Muscle layer of colon (tissue), 2 donors: Measurements from ENCODE around the gene SMAD7.

Experiments used
- H3K27ac ChIP-seq: one replicate; pipeline ENCODE4 v1.7.0; 2013; ENCODE audit warnings: low read depth, mild to moderate bottlenecking, low read length, moderate library complexity
- H3K27me3 ChIP-seq, 2 donors: one replicate each; pipeline ENCODE4 v1.7.0; 2013; ENCODE audit warnings: low read length in 2 of 2, mild to moderate bottlenecking in 2 of 2; ENCODE audit not compliant: insufficient read depth in 2 of 2, control insufficient read depth in 1 of 2
- H3K36me3 ChIP-seq: one replicate; pipeline ENCODE4 v1.7.0; 2013; ENCODE audit warnings: mild to moderate bottlenecking, low read length; ENCODE audit not compliant: insufficient read depth
- H3K4me1 ChIP-seq: one replicate; pipeline ENCODE4 v1.7.0; 2013; ENCODE audit warnings: mild to moderate bottlenecking, low read length; ENCODE audit not compliant: insufficient read depth
- H3K4me3 ChIP-seq, 2 donors: one replicate each; pipeline ENCODE4 v1.7.0; 2013; ENCODE audit warnings: low read length in 2 of 2, low read depth in 1 of 2, mild to moderate bottlenecking in 1 of 2, moderate library complexity in 1 of 2
- H3K9ac ChIP-seq: one replicate; pipeline ENCODE4 v1.7.0; 2013; ENCODE audit warnings: low read length
- H3K9me3 ChIP-seq: one replicate; pipeline ENCODE4 v1.7.0; 2013; ENCODE audit warnings: mild to moderate bottlenecking, low read length
- donor health status: abdominal sarcoma.
- donor health status: Adenocarcinoma of cecum.

Gene SMAD7

DNA sequence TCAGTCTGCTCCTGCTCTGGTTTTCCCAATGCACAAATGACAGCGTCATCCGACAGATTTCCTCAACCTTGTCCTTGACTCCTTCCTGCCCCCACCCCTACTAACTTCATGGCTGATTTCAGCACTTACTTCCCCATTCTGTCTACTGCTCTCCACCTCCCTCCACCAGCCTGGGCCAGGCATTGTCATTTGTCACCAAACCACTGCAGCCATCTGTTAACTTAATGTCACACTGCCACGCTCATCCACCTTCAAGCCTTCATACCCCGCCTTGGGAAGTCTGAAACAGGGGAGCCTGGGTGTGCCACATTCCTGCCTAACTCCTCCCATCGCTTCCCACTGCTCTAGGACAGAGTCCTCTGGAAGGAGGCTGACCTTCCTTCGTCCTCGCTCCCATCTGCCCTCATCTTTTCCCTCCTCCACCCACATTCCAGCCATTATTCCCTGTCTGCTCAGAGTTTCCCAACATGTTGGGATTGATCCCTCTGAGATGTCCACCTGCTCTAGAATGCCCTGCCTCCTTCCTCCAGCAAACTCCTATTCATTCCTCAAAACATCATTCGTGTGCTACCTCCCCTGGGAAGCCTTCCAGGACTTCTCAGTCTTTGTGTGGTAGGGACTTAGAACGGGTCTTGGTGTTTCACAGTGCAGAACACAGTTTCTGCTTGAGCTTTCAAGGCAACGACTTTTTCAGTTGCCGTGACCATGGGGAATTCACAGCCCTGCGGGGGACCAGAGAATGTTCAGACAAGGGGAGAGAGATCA is 42.2 kb upstream of the SMAD7 start:
- Histone ChIP-seq H3K36me3 (no peaks in the 10 kb centered on the region), H3K9ac (no peak overlapping the region), H3K27ac (no peak overlapping the region), H3K27me3 (no peaks in the 10 kb centered on the region), H3K4me1 (peaks cover 35% of the 10 kb centered on the region), H3K4me3 (no peak overlapping the region), H3K9me3 (no peaks in the 10 kb centered on the region)

DNA sequence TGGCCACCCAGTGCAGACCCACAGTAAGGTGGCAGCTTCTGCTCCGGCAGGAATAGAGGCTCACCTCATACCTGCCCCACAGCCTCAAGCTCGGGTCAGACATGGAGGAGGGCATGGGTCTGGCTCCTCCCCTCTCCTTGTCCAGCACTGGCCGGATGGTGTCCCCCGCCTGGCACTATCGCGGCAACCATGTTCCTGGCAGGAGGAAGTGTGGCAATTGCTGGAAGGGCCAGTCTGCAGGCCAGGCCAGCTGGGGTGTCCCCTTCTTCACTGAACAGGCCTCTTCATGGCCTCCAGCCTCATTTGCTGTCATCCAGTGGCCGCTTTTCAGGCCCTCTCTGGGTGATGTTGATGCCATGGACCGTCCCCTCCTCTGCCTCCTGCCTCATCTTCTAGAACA is 41.4 kb upstream of the SMAD7 start:
- Histone ChIP-seq H3K27me3 (no peaks in the 10 kb centered on the region), H3K4me1 (peaks cover 26% of the 10 kb centered on the region), H3K9me3 (no peaks in the 10 kb centered on the region), H3K9ac (no peak overlapping the region), H3K27ac (no peak overlapping the region), H3K36me3 (no peaks in the 10 kb centered on the region), H3K4me3 (no peak overlapping the region)

DNA sequence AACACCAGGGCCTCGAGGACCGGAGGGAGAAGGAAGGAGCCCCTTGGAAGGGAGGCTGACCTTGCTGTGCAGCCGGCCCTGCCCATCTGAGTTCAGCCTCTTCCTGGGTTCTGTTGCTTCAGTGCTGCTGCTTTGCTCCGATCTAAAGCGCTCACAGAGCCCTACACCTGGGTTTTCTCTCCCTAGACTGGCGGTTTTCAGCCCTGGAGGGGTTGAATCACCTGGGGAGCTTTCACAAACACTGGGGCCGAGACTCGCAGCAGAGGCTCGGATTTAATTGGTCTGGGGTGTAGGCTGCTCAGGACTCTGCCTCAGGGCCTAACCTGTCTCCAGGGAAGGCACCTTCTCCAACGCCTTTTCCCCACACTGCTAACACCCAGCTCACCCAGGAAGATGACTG is 40.9 kb upstream of the SMAD7 start:
- H3K4me1 ChIP-seq: peaks cover 22% of the 10 kb centered on the region

DNA sequence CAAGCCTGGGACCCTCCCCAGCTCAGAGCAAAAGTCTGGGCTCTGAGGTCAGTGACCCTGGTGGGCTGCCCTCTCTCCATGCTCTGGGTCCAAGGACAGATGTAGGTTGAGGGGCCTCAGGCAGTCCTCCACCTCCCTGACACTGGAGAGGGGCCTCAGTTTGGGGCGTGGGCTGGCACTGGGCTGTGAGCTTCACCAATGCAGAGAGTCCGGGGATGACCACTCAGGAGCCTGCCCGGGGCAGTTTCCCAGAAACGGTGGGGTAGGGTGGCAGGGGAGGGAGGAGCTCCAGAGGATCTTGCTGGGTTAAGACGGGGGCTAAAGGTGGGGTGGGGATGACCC is 40.5 kb upstream of the SMAD7 start:
- Histone ChIP-seq H3K27me3 (no peaks in the 10 kb centered on the region), H3K36me3 (no peaks in the 10 kb centered on the region), H3K4me1 (peaks cover 21% of the 10 kb centered on the region), H3K27ac (no peak overlapping the region), H3K4me3 (no peak overlapping the region), H3K9ac (no peak overlapping the region), H3K9me3 (no peaks in the 10 kb centered on the region)

More for the DNA sequence above, 40.9 kb upstream of the SMAD7 start:
- Histone ChIP-seq H3K27ac (no peak overlapping the region), H3K9ac (no peak overlapping the region), H3K9me3 (no peaks in the 10 kb centered on the region), H3K4me3 (no peak overlapping the region), H3K36me3 (no peaks in the 10 kb centered on the region), H3K27me3 (no peaks in the 10 kb centered on the region)

DNA sequence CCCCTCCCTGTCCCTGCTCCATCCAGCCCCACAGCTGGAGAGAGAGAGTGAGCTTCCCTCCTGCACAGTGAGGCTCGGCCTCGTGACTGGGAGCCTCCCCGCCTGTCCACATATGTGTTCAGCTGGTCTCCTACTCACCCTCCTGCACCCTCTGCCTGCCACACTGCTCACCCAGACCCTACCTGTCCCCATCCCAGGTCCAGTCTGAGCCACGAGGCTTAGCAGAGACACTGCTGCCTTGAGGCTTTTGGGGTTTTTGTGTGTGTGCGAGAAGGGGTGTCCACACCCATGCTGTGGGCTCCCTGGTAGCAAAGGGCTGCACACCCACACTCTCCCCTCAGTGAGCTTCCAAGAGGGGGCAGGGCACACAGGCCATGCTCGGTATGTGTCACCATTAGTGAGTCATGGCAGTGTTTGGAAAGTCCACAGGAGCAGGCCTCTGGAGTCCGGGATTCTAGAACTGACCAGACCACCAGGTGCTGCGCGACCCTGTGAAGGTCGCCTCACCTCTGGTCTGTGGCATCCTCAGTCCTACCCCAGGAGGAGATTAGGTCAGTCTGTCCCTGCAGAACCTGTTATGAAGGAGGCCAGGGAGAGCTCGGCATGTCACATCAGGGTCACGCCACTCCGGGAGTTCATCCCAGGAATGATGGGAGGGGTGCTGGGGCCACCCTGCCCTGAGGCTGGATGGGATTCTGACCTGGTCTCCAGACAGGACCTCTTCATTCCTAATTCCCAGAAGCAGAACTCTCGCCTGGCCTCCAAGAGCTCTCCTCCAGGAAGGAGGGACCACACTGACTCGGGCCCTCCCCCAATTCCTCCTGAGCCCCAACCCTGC is 39.9 kb upstream of the SMAD7 start:
- Histone ChIP-seq H3K9me3 (no peaks in the 10 kb centered on the region), H3K4me3 (no peak overlapping the region), H3K36me3 (no peaks in the 10 kb centered on the region), H3K27me3 (no peaks in the 10 kb centered on the region), H3K9ac (no peak overlapping the region), H3K27ac (no peak overlapping the region), H3K4me1 (peaks cover 21% of the 10 kb centered on the region)

DNA sequence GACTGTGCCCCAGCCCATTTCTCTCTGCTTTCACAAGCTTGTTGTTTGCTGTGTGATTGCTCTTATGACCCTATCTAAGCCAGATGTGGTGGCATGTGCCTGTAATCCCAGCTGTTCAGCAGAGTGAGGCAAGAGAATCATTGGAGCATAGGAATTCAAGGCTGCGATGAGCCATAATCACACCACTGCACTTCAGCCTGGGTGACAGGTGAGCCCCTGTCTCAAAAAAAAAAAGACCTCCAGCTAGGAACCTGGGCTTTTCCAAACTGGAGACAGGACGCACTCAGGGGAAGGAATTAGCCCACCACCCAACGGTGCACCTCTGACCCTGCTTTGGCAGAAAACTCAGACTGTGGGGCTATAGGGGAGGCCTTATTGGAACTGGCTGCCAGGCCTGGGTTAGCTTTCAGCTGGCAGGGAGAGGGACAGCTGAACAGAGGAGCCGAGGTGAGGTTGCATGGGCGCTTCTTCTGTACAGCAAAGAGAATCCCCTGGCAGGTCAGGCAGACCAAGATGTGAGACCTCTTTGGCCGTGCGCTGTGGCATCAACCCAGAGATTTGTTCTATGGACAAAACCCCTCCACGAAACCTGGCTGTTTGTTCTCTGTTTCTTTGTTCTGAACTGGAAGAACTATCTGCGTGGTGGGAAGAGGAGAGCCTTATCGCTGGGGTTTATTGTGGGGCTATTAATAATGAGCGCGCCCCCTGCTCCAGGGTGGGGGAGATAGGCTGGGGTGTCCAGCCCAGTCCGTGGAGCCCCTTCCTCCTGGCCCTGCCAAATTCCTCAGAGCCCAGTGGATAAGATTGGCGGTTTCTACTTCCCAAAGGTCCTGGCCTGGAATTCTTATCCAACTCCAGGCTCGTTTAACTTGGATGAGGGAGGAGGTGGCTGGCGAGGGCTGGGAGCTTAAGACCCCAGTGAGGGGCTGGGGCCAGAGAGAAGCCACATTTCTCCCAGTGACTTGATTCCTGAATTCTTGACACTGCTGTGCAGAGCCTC is 38.8 kb upstream of the SMAD7 start:
- Histone ChIP-seq H3K9me3 (no peaks in the 10 kb centered on the region), H3K36me3 (no peaks in the 10 kb centered on the region), H3K4me1 (peaks cover 15% of the 10 kb centered on the region), H3K27ac (no peak overlapping the region), H3K9ac (no peak overlapping the region), H3K27me3 (no peaks in the 10 kb centered on the region), H3K4me3 (no peak overlapping the region)

DNA sequence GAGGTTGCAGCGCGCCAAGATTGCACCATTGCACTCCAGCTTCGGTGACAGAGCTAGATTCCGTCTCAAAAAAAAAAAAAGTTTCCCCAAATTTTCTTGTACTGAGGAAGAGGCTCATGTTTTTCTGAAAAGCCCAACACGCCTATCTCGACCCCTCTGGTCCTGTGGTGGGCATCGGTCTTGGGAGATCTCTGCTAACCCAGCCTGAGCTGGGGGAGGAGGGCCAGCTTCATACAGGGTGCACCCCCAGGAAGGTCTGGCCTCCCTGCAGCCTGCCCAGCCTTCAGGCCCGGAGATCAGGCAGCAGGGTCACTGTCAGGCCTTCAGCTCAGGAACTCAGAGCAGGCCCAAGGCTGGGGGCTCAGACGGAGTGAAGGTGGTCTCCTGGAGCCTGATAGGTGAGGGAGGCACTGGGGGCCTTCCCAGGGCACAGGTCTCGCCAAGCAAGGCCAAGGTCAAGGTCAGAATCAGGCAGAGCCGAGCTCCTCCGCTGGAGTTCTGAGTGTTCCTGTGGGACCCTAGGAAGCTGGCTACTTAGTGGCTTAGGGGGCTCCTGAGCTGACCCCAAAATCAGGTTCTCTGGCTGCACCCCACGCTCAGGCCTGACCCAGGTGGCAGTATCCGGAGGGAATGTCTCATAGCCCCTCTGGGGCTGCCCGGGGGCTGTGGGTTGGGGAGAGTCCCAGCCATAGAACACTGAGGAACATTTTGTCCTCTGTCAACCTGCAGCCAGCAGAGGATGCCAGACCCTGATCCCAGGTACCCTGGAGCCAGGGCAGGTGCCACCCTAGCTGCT is 37.9 kb upstream of the SMAD7 start:
- H3K27me3 ChIP-seq: no peaks in the 10 kb centered on the region
- H3K4me3 ChIP-seq: no peak overlapping the region
- H3K4me1 ChIP-seq: peaks cover 7% of the 10 kb centered on the region
- no peak overlapping the region for H3K9ac ChIP-seq
- no peak overlapping the region for H3K27ac ChIP-seq
- no peaks in the 10 kb centered on the region for H3K9me3 ChIP-seq
- no peaks in the 10 kb centered on the region for H3K36me3 ChIP-seq

DNA sequence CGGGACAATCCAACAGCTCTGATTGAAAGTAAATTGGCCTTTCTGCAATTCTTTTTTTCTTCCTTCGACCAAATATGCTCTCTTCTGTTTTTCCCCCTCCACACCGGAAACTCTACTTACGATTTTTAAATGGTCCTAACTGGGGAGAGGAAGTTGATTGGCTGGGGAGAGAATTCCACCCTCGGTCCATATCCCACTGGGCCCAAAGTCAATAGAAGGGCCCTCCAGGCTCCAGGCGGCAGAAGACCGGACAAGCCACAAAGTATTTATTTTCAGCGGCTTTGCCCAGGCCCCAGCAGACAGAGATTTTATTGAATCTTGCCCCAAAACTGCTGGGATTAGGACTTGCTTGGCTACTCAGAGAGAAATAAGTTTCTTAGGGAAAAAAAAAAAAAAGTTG is 37.1 kb upstream of the SMAD7 start:
- H3K36me3 ChIP-seq: no peaks in the 10 kb centered on the region
- no peak overlapping the region for H3K27ac ChIP-seq
- no peak overlapping the region for H3K9ac ChIP-seq
- no peaks in the 10 kb centered on the region for H3K9me3 ChIP-seq
- no peaks in the 10 kb centered on the region for H3K27me3 ChIP-seq
- H3K4me3 ChIP-seq: no peak overlapping the region
- H3K4me1 ChIP-seq: no peaks in the 10 kb centered on the region

DNA sequence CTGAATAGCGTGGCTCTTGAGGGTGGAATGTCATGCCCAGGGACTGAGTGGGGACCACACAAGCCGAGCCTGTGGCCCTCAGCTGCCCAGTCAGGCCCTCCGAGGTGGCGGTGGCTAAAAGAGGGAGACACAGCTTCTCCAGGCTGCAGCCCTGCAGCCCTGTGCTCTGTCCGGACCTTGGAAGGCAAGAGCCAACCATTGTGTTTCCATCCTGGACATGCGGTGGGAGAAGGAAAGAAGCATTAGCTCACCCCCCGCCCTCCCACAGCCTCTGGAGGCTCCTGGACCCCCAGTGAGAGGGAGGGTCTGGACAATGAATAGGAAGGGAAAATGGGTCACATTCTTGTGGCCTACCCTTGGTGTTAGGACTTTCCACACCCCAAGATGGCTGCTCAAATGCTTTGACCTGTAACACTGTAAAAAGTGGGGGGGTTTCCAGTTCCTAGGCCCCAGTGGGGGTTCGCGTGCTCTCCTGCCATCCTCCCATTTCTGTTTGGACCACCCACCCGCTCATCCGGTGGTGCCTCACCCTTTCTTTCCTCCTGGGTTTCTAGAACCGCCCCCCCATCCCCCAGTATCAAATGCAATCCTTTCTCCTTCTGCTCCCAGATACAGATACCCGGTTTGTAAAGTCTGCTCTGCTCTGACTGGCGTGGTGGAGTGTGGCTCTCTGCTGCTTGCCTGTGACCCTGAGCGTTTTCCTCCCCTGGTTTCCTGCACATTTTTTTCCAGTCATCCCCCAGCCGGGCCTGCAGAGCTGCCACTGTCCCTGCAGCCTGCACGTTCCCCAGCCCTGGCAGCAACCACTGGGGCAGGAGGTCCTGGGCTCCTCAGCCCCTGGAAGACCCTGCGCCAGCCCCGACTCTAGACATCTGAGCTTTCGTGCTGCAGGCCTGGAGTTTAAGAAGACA is 36.3 kb upstream of the SMAD7 start:
- Histone ChIP-seq H3K27ac (no peak overlapping the region), H3K4me3 (no peak overlapping the region), H3K9me3 (no peaks in the 10 kb centered on the region), H3K9ac (no peak overlapping the region), H3K4me1 (no peaks in the 10 kb centered on the region), H3K27me3 (no peaks in the 10 kb centered on the region), H3K36me3 (no peaks in the 10 kb centered on the region)

DNA sequence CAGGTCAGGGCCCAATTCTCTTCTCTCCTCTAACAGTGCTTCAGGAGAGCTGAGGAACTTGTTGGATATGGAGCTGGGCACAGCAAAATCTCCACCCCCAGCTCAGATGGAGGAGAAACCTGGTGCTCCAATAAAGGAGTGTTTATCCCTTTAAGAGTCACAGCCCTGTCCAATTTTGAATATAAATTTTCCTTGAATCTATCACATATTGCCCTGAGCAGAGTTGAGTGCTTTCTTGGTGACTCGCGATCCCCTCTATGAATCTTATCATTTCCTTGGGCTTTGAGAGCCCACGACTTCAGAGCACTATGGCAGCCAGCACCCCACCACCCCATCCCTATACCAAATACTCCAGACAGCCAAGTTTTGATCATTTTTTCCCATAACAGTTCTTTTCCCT is 34.4 kb upstream of the SMAD7 start:
- no peaks in the 10 kb centered on the region for H3K36me3 ChIP-seq
- H3K27ac ChIP-seq: no peak overlapping the region

More for the DNA sequence above, 34.4 kb upstream of the SMAD7 start:
- Histone ChIP-seq H3K4me1 (no peaks in the 10 kb centered on the region), H3K27me3 (no peaks in the 10 kb centered on the region), H3K9me3 (no peaks in the 10 kb centered on the region), H3K9ac (no peak overlapping the region), H3K4me3 (no peak overlapping the region)
